GM23338 (cell line): Measurements from ENCODE around the gene MROH2A. TPM values are rescaled to one million over a fixed set of nuclear protein-coding genes. Genes with fewer than 3 reads are reported as not detected.

ENCODE experiments used
- ATAC-seq: fragments of 200-7000 bp; cut with Tn5 transposase; 3 replicates; pipeline ENCODE4 v1.9.1; 2020
- DNase-seq: peaks from one replicate; pipeline ENCODE4 v3.0.0-alpha.2; 2015; ENCODE audit warnings: low spot score
- H2AFZ ChIP-seq: fragments of 200-600 bp; sonication (generic); 2 replicates; pipeline ENCODE4 v1.8.0; 2016; ENCODE audit warnings: antibody characterized with exemption, mild to moderate bottlenecking, moderate library complexity
- H3F3A ChIP-seq: fragments of 200-600 bp; sonication (generic); replicated peaks from 2 replicates; pipeline ENCODE4 v1.8.0; 2017; ENCODE audit warnings: antibody characterized with exemption, mixed run types, low read depth
- H3K27ac ChIP-seq: fragments of 200-600 bp; sonication (generic); 2 replicates; pipeline ENCODE4 v1.6.1; 2016; ENCODE audit warnings: low read depth
- H3K27me3 ChIP-seq: fragments of 200-600 bp; sonication (generic); 2 replicates; pipeline ENCODE4 v1.8.0; 2016; ENCODE audit warnings: mild to moderate bottlenecking, mixed run types, moderate library complexity; ENCODE audit not compliant: insufficient read depth
- H3K36me3 ChIP-seq: fragments of 200-600 bp; sonication (generic); 2 replicates; pipeline ENCODE4 v1.8.0; 2016; ENCODE audit warnings: mild to moderate bottlenecking; ENCODE audit not compliant: insufficient read depth
- H3K4me1 ChIP-seq: fragments of 200-600 bp; sonication (generic); 2 replicates; pipeline ENCODE4 v1.8.0; 2016; ENCODE audit warnings: mild to moderate bottlenecking, moderate library complexity; ENCODE audit not compliant: insufficient read depth
- H3K4me2 ChIP-seq: fragments of 200-600 bp; sonication (generic); 2 replicates; pipeline ENCODE4 v1.7.1; 2017; ENCODE audit warnings: mixed run types
- H3K4me3 ChIP-seq: fragments of 200-600 bp; sonication (generic); 2 replicates; pipeline ENCODE4 v1.6.1; 2016; ENCODE audit warnings: mixed run types
- H3K79me2 ChIP-seq: fragments of 200-600 bp; sonication (generic); replicated peaks from 2 replicates; pipeline ENCODE4 v1.8.0; 2017; ENCODE audit warnings: mild to moderate bottlenecking; ENCODE audit not compliant: insufficient read depth
- H3K9me2 ChIP-seq: fragments of 200-600 bp; sonication (generic); 2 replicates; pipeline ENCODE4 v1.8.0; 2017; ENCODE audit not compliant: insufficient read depth
- H4K20me1 ChIP-seq: fragments of 200-600 bp; sonication (generic); replicated peaks from 2 replicates; pipeline ENCODE4 v1.8.0; 2017; ENCODE audit warnings: mild to moderate bottlenecking; ENCODE audit not compliant: insufficient read depth
- H3K27ac Mint-ChIP-seq: 2 replicates; pipeline ENCODE4 v1.8.0; 2020; ENCODE audit warnings: inconsistent platforms, mild to moderate bottlenecking, moderate library complexity, mixed read lengths
- H3K27me3 Mint-ChIP-seq: 3 replicates; pipeline ENCODE4 v1.8.0; 2022; ENCODE audit warnings: low read depth, mild to moderate bottlenecking, moderate library complexity, mixed read lengths, inconsistent platforms; ENCODE audit not compliant: insufficient read depth, poor library complexity
- H3K36me3 Mint-ChIP-seq: 3 replicates; pipeline ENCODE4 v1.8.0; 2021; ENCODE audit warnings: low read depth, mild to moderate bottlenecking, inconsistent platforms, moderate library complexity, mixed read lengths
- H3K4me1 Mint-ChIP-seq: 3 replicates; pipeline ENCODE4 v1.8.0; 2020; ENCODE audit warnings: mild to moderate bottlenecking, inconsistent platforms, mixed read lengths
- H3K4me3 Mint-ChIP-seq: 3 replicates; pipeline ENCODE4 v1.8.0; 2021; ENCODE audit warnings: moderate library complexity, mild to moderate bottlenecking, inconsistent platforms, mixed read lengths
- H3K9me3 Mint-ChIP-seq: 3 replicates; pipeline ENCODE4 v1.8.0; 2020; ENCODE audit warnings: moderate library complexity, mild to moderate bottlenecking, inconsistent platforms, mixed read lengths
- CREB1 ChIP-seq: fragments of 250-450 bp; sonication (Bioruptor Pico); IDR thresholded peaks from 2 replicates; pipeline ENCODE4 v1.5.0; 2020; ENCODE audit warnings: low read depth, mild to moderate bottlenecking, moderate library complexity
- EZH2 ChIP-seq: fragments of 200-600 bp; sonication (generic); IDR thresholded peaks from one replicate; pipeline ENCODE4 v1.8.0; 2017; ENCODE audit warnings: antibody characterized with exemption, mild to moderate bottlenecking, low read depth; ENCODE audit not compliant: unreplicated experiment
- JUNB ChIP-seq: IDR thresholded peaks from one replicate; pipeline ENCODE4 v1.6.1; 2016; ENCODE audit warnings: antibody characterized with exemption; ENCODE audit not compliant: unreplicated experiment
- NANOG ChIP-seq: IDR thresholded peaks from 2 replicates; pipeline ENCODE4 v1.6.1; 2016; ENCODE audit warnings: antibody characterized with exemption, borderline replicate concordance
- ZNF114 ChIP-seq: fragments of 250-450 bp; sonication (Bioruptor Pico); IDR thresholded peaks from 2 replicates; pipeline ENCODE4 v1.5.0; 2020; ENCODE audit warnings: mild to moderate bottlenecking, moderate library complexity
- polyA plus RNA-seq: library from polyadenylated mRNA; unstranded; fragments of >200 nt; fragmentation: Nextera tagmentation; extraction: Ambion mirVana; gene quantifications from 2 replicates; pipeline ENCODE4 v1.2.1, GENCODE V29; 2016
- total RNA-seq: library from RNA; depleted of rRNA; stranded (reverse); fragments of >200 nt; shearing (Covaris generic); gene quantifications from 2 replicates; pipeline ENCODE4 v1.2.3, GENCODE V29; 2014
- TF ChIP-seq, protein P1 (sequence below): IDR thresholded peaks from one replicate; pipeline ENCODE4 v1.6.1; 2018; ENCODE audit warnings: antibody characterized with exemption; ENCODE audit not compliant: unreplicated experiment
- TF ChIP-seq, protein P2 (sequence below): fragments of 250-450 bp; sonication (Bioruptor Pico); IDR thresholded peaks from 2 replicates; pipeline ENCODE4 v1.5.0; 2020; ENCODE audit warnings: mild to moderate bottlenecking, moderate library complexity

Gene MROH2A
- total and polyA plus RNA-seq, 2 experiments from 2014 or later = not detected

DNA sequence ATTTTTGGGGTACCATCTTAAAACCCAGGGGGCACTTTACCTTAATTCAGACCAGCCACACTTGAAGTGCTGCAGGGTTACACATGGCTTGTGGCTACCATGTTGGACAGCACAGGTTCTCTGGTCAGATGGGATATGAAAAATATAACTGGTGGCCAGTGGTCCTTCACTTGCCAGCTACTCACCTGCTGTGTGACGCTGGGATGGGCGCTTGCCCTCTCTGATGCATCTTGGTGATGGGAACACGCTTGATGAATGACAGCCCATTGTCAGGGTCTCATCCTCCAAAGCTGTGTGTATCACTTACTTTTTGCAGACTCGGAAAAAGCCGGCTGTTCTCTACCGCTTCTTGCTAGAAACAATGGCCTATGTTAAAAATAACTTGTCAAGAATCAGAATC lies 53.7 kb downstream of the MROH2A start (continued):
- TF ChIP-seq, protein P1, sequence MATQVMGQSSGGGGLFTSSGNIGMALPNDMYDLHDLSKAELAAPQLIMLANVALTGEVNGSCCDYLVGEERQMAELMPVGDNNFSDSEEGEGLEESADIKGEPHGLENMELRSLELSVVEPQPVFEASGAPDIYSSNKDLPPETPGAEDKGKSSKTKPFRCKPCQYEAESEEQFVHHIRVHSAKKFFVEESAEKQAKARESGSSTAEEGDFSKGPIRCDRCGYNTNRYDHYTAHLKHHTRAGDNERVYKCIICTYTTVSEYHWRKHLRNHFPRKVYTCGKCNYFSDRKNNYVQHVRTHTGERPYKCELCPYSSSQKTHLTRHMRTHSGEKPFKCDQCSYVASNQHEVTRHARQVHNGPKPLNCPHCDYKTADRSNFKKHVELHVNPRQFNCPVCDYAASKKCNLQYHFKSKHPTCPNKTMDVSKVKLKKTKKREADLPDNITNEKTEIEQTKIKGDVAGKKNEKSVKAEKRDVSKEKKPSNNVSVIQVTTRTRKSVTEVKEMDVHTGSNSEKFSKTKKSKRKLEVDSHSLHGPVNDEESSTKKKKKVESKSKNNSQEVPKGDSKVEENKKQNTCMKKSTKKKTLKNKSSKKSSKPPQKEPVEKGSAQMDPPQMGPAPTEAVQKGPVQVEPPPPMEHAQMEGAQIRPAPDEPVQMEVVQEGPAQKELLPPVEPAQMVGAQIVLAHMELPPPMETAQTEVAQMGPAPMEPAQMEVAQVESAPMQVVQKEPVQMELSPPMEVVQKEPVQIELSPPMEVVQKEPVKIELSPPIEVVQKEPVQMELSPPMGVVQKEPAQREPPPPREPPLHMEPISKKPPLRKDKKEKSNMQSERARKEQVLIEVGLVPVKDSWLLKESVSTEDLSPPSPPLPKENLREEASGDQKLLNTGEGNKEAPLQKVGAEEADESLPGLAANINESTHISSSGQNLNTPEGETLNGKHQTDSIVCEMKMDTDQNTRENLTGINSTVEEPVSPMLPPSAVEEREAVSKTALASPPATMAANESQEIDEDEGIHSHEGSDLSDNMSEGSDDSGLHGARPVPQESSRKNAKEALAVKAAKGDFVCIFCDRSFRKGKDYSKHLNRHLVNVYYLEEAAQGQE = no peak
- TF ChIP-seq CREB1 (CRISPR knock-in tag) (no peak), ZNF114 (CRISPR knock-in tag) (no peak)
- TF ChIP-seq, protein P2, sequence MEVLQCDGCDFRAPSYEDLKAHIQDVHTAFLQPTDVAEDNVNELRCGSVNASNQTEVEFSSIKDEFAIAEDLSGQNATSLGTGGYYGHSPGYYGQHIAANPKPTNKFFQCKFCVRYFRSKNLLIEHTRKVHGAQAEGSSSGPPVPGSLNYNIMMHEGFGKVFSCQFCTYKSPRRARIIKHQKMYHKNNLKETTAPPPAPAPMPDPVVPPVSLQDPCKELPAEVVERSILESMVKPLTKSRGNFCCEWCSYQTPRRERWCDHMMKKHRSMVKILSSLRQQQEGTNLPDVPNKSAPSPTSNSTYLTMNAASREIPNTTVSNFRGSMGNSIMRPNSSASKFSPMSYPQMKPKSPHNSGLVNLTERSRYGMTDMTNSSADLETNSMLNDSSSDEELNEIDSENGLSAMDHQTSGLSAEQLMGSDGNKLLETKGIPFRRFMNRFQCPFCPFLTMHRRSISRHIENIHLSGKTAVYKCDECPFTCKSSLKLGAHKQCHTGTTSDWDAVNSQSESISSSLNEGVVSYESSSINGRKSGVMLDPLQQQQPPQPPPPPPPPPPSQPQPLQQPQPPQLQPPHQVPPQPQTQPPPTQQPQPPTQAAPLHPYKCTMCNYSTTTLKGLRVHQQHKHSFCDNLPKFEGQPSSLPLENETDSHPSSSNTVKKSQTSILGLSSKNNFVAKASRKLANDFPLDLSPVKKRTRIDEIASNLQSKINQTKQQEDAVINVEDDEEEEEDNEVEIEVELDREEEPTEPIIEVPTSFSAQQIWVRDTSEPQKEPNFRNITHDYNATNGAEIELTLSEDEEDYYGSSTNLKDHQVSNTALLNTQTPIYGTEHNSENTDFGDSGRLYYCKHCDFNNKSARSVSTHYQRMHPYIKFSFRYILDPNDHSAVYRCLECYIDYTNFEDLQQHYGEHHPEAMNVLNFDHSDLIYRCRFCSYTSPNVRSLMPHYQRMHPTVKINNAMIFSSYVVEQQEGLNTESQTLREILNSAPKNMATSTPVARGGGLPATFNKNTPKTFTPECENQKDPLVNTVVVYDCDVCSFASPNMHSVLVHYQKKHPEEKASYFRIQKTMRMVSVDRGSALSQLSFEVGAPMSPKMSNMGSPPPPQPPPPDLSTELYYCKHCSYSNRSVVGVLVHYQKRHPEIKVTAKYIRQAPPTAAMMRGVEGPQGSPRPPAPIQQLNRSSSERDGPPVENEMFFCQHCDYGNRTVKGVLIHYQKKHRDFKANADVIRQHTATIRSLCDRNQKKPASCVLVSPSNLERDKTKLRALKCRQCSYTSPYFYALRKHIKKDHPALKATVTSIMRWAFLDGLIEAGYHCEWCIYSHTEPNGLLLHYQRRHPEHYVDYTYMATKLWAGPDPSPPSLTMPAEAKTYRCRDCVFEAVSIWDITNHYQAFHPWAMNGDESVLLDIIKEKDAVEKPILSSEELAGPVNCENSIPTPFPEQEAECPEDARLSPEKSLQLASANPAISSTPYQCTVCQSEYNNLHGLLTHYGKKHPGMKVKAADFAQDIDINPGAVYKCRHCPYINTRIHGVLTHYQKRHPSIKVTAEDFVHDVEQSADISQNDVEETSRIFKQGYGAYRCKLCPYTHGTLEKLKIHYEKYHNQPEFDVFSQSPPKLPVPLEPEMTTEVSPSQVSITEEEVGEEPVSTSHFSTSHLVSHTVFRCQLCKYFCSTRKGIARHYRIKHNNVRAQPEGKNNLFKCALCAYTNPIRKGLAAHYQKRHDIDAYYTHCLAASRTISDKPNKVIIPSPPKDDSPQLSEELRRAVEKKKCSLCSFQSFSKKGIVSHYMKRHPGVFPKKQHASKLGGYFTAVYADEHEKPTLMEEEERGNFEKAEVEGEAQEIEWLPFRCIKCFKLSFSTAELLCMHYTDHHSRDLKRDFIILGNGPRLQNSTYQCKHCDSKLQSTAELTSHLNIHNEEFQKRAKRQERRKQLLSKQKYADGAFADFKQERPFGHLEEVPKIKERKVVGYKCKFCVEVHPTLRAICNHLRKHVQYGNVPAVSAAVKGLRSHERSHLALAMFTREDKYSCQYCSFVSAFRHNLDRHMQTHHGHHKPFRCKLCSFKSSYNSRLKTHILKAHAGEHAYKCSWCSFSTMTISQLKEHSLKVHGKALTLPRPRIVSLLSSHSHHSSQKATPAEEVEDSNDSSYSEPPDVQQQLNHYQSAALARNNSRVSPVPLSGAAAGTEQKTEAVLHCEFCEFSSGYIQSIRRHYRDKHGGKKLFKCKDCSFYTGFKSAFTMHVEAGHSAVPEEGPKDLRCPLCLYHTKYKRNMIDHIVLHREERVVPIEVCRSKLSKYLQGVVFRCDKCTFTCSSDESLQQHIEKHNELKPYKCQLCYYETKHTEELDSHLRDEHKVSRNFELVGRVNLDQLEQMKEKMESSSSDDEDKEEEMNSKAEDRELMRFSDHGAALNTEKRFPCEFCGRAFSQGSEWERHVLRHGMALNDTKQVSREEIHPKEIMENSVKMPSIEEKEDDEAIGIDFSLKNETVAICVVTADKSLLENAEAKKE (CRISPR knock-in tag) = no peak

DNA sequence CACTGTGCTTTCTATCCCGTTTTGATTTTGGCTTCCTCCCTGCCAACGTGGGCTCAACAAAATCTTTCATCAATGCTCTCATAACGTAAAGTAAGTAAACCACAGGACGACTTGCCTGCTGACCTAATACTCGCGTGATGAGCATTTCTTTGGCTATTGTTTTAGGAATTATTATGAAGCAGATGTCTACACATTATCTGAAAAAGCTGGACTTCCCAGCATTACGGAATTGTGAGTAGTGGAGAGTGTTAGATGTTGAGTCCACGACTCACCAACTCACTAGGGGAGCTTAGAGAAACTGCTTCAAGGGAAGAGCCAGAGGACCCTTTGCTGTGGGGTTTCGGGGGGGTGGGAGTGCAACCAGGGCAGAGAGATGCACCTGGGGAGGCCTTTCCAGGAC lies 54.3 kb downstream of the MROH2A start:
- Mint-ChIP-seq H3K4me1 (peaks cover 3% of the 10 kb centered on the region; the same call in 2 of the 3 replicates), H3K4me3 (no peak overlapping the region), H3K27ac (no peak overlapping the region), H3K27me3 (peaks cover 5% of the 10 kb centered on the region), H3K9me3 (no peaks in the 10 kb centered on the region), H3K36me3 (peaks cover 34% of the 10 kb centered on the region)
- DNase-seq = no peak
- Histone ChIP-seq H4K20me1 (peaks cover 13% of the 10 kb centered on the region), H2AFZ (no peak overlapping the region), H3K4me1 (no peaks in the 10 kb centered on the region), H3K4me3 (no peak overlapping the region), H3K9me2 (no peaks in the 10 kb centered on the region), H3K27ac (no peak overlapping the region), H3K79me2 (peaks cover 15% of the 10 kb centered on the region), H3F3A (peaks cover 7% of the 10 kb centered on the region; the same call in 1 of the 2 replicates), H3K36me3 (peaks cover 20% of the 10 kb centered on the region), H3K4me2 (no peak overlapping the region), H3K27me3 (no peaks in the 10 kb centered on the region)
- no peak for ATAC-seq
- TF ChIP-seq EZH2 = no peak
- no peak for TF ChIP-seq NANOG
- TF ChIP-seq JUNB = no peak
